Left ventricle myocardium inferior (tissue), 1 donor: Measurements from ENCODE around the gene CDK14. TPM values are rescaled to one million over a fixed set of nuclear protein-coding genes. Genes with fewer than 3 reads are reported as not detected.
A peak's percentile ranks its signal among the peaks of the same experiment; 100 is the strongest.

Source experiments
- DNase-seq: peaks from one replicate; pipeline ENCODE4 v3.0.0-alpha.2; 2020
- H3K27ac ChIP-seq: fragments of 200-600 bp; replicated peaks from 2 replicates; pipeline ENCODE4 v1.8.0; 2021
- H3K27me3 ChIP-seq: fragments of 200-600 bp; 2 replicates; pipeline ENCODE4 v1.8.0; 2021; ENCODE audit warnings: low read depth
- H3K36me3 ChIP-seq: fragments of 200-600 bp; 2 replicates; pipeline ENCODE4 v1.8.0; 2021
- H3K4me1 ChIP-seq: fragments of 200-600 bp; 2 replicates; pipeline ENCODE4 v1.8.0; 2021
- H3K4me3 ChIP-seq: fragments of 200-600 bp; 2 replicates; pipeline ENCODE4 v1.8.0; 2021; ENCODE audit warnings: mild to moderate bottlenecking, moderate library complexity
- H3K9me3 ChIP-seq: fragments of 200-600 bp; replicated peaks from 2 replicates; pipeline ENCODE4 v1.8.0; 2021
- intact Hi-C: fragments of 100-400 bp; cut with micrococcal nuclease; formaldehyde crosslinking; loops from one replicate; pipeline ENCODE4 v1.11.0; 2022
- total RNA-seq: library from RNA; stranded (reverse); fragmentation: NEBNext Ultra II Directional; extraction: Animal tissue kit (Norgen Biotek cat#: 25700); gene quantifications from one replicate; pipeline ENCODE4 v1.2.1, GENCODE V29; 2021
- TF ChIP-seq, protein P1 (sequence below): fragments of 200-600 bp; IDR thresholded peaks from 2 replicates; pipeline ENCODE4 v1.8.0; 2021; ENCODE audit warnings: antibody characterized with exemption, mild to moderate bottlenecking, borderline replicate concordance
- donor health status: DM: no; HTN: yes; CAD: no; lungs with severe emphysema.

The CDK14 gene
- total RNA-seq, 1 donor from 2014 or later: 18.7 TPM

GRCh38 chr7:90660819-90661218, 64.7 kb downstream of the CDK14 start:
- intact Hi-C loops: no loop called here
- Histone ChIP-seq H3K27ac (peak overlapping the region; percentile 85), H3K9me3 (peaks cover 6% of the 10 kb centered on the region), H3K4me1 (peaks cover 48% of the 10 kb centered on the region), H3K27me3 (no peaks in the 10 kb centered on the region), H3K4me3 (peak overlapping the region; percentile 17), H3K36me3 (no peaks in the 10 kb centered on the region)
- DNase-seq: no peak
- TF ChIP-seq, protein P1, sequence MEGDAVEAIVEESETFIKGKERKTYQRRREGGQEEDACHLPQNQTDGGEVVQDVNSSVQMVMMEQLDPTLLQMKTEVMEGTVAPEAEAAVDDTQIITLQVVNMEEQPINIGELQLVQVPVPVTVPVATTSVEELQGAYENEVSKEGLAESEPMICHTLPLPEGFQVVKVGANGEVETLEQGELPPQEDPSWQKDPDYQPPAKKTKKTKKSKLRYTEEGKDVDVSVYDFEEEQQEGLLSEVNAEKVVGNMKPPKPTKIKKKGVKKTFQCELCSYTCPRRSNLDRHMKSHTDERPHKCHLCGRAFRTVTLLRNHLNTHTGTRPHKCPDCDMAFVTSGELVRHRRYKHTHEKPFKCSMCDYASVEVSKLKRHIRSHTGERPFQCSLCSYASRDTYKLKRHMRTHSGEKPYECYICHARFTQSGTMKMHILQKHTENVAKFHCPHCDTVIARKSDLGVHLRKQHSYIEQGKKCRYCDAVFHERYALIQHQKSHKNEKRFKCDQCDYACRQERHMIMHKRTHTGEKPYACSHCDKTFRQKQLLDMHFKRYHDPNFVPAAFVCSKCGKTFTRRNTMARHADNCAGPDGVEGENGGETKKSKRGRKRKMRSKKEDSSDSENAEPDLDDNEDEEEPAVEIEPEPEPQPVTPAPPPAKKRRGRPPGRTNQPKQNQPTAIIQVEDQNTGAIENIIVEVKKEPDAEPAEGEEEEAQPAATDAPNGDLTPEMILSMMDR: no peak

DNA sequence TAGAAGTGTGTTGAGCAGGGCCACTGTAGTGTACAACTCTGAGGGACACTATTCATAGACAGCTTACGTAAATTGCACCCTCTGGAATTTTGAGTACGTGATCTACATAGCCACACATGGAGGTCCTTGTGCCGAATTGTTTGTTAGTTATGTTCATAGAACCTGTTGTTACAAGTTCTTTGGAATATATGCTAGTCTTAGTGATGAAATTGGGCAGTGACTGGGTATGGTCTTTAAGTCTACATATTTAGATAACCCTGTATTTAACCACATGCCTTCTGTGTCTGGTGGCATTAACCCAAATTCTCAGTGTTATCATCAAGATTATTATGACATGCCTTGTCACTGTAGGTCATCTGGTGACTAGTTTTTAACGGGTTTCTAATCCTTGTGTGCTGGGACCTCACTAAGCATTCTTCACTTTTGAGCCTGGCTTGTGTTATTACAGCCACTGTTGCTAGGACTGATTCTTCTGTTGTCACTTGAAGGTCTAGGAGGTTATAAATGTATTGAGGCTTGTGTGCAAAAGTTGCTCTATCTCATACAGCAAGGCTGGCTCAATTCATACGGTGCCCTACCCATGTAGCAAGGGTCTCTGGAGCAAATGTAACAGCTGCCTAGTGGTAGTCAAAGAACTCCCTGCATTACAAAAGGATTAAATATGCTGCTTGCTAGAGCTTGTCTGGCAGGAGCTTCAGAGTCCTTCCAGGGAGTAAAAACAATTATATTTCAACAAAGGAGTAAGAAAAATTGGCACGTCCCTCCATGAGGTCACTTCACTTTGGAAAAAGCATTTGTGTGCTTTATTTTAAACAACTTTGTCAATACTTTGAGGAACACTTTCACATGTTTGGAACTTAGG, 65.4 kb downstream of the CDK14 start:
- Histone ChIP-seq H3K4me3 (peak overlapping the region; percentile 17), H3K36me3 (no peaks in the 10 kb centered on the region), H3K9me3 (peaks cover 6% of the 10 kb centered on the region), H3K4me1 (peaks cover 55% of the 10 kb centered on the region), H3K27ac (peak overlapping the region; percentile 85), H3K27me3 (no peaks in the 10 kb centered on the region)
- intact Hi-C loops: no loop called here
- TF ChIP-seq, protein P1: no peak
- no peak for DNase-seq

DNA sequence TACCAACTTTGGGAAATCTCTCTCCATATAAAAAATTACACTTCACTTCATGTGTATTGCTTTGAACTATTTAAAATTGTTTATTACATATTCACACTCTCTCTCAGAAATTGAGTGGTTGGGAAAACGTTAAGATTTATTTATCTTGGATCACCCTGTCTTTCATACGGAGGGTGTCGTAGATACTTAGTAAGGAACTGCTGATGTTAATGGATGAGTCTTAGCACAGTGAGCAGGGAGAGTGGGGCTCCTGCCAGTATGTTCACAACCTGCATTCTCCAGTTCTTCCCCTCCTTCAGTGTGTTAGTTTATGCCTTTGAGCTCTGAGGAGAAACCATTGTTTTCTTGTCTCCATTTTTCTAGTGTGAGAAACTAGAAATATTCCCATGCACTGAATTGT, 67.1 kb downstream of the CDK14 start:
- intact Hi-C loops: no loop called here
- no peak for DNase-seq
- H3K27ac ChIP-seq: peak overlapping the region; percentile 85
- peaks cover 55% of the 10 kb centered on the region for H3K4me1 ChIP-seq
- H3K27me3 ChIP-seq: no peaks in the 10 kb centered on the region
- TF ChIP-seq, protein P1: no peak
- no peak overlapping the region for H3K4me3 ChIP-seq
- H3K9me3 ChIP-seq: peaks cover 3% of the 10 kb centered on the region
- H3K36me3 ChIP-seq: no peaks in the 10 kb centered on the region

GRCh38 chr7:90666186-90666585, 70.1 kb downstream of the CDK14 start:
- H3K27me3 ChIP-seq: no peaks in the 10 kb centered on the region
- DNase-seq: peak; percentile 29
- intact Hi-C loops: no loop called here
- TF ChIP-seq, protein P1: no peak
- H3K9me3 ChIP-seq: no peaks in the 10 kb centered on the region
- no peak overlapping the region for H3K4me3 ChIP-seq
- H3K27ac ChIP-seq: peak overlapping the region; percentile 51
- H3K36me3 ChIP-seq: no peaks in the 10 kb centered on the region
- peaks cover 59% of the 10 kb centered on the region for H3K4me1 ChIP-seq

GRCh38 chr7:90668992-90669391, 72.9 kb downstream of the CDK14 start:
- TF ChIP-seq, protein P1: no peak
- Histone ChIP-seq H3K4me3 (no peak overlapping the region), H3K9me3 (no peaks in the 10 kb centered on the region), H3K27me3 (no peaks in the 10 kb centered on the region), H3K4me1 (peaks cover 43% of the 10 kb centered on the region), H3K27ac (peak overlapping the region; percentile 36), H3K36me3 (no peaks in the 10 kb centered on the region)
- intact Hi-C loops: no loop called here
- no peak for DNase-seq
